ENCODE data around the gene C3orf20.

C3orf20 gene

DNA sequence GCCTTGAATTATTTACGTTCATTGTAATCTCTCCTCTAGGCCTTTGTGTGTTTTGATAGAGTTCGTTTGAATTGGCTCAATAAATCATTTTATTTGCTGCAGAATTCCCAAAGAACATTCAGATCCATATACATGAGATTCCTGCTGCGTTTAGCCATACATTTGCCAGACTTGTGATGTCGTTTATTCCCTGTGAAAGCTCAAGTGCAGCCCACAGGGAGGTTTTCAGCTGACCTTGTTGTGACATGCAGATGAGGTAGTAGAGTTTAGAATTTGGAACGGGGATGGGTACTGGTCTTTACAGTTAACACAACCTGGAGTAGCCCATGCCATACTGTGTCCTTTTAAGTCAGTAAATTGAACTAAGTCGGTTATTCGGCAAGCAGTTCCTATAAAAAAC is at the start of gene C3orf20:
Gene C3orf20 (plus strand): TSS at position 301 of the 400 bp plus-strand sequence. CDS start 7,573 bp downstream, outside the sequence.
- TF ChIP-seq POLR2A (IDR thresholded peaks at IDR 0.05; ENCODE audit: low read length) (no peak), GATA1 (IDR thresholded peaks at IDR 0.05; ENCODE audit: low read depth, low read length) (no peak)
- DNase-seq, result no peak

DNA sequence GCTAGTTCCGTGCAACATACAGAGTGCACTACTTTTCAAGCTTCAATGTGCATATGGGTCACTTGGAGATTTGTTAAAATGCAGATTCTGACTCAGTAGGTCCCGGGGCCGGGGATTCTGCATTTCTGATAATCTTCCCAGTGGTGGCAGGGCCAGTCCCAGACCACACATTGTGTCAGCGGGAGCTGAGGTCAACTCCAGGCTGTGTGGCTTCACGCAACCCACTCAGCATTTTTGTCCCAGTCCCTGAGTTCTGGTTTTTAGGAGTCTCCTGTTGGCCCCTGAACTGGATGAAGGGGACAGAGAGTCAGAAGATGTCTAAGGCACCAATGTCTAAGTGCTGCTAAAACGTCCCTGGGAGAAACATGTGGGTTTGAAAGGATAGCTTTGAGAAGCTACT is 49.5 kb upstream of the C3orf20 start:
- DNase-seq, result no peak
- no peak for TF ChIP-seq GATA1 (IDR thresholded peaks at IDR 0.05; ENCODE audit: low read depth, low read length)
- no peak for TF ChIP-seq POLR2A (IDR thresholded peaks at IDR 0.05; ENCODE audit: low read length)

GRCh38 chr3:14627815-14628214 is 47.1 kb upstream of the C3orf20 start:
- DNase-seq, result no peak
- TF ChIP-seq POLR2A (IDR thresholded peaks at IDR 0.05; ENCODE audit: low read length), result no peak
- TF ChIP-seq GATA1 (IDR thresholded peaks at IDR 0.05; ENCODE audit: low read depth, low read length), result no peak

- TF ChIP-seq POLR2A (IDR thresholded peaks at IDR 0.05; ENCODE audit: low read length), result no peak
- TF ChIP-seq GATA1 (IDR thresholded peaks at IDR 0.05; ENCODE audit: low read depth, low read length), result no peak
- DNase-seq, result no peak
Observed at GRCh38 chr3:14628406-14628805, 46.5 kb upstream of the C3orf20 start.

- TF ChIP-seq POLR2A (IDR thresholded peaks at IDR 0.05; ENCODE audit: low read length) (no peak), GATA1 (IDR thresholded peaks at IDR 0.05; ENCODE audit: low read depth, low read length) (no peak)
- DNase-seq, result no peak
Observed at GRCh38 chr3:14630404-14631100, 44.4 kb upstream of the C3orf20 start.

DNA sequence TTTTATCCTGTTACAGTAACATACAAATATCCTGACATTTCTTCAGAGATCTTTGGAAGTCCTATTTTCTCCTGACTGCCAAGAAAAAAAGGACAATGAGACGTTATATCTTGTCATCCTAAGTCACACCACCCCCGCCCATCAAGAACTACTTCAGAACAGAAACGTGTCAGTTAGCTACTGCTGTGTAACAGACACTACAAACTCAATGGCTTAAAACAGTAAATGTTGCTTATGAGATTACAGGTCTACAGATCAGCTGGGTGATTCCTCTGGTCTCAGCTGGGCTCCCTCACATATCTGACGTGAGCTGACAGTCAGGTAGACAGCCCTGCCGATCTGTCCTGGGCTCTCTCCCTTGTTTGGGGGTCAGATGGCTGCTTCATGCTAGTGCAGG is 43.8 kb upstream of the C3orf20 start:
- no peak for DNase-seq
- no peak for TF ChIP-seq GATA1 (IDR thresholded peaks at IDR 0.05; ENCODE audit: low read depth, low read length)
- no peak for TF ChIP-seq POLR2A (IDR thresholded peaks at IDR 0.05; ENCODE audit: low read length)

DNA sequence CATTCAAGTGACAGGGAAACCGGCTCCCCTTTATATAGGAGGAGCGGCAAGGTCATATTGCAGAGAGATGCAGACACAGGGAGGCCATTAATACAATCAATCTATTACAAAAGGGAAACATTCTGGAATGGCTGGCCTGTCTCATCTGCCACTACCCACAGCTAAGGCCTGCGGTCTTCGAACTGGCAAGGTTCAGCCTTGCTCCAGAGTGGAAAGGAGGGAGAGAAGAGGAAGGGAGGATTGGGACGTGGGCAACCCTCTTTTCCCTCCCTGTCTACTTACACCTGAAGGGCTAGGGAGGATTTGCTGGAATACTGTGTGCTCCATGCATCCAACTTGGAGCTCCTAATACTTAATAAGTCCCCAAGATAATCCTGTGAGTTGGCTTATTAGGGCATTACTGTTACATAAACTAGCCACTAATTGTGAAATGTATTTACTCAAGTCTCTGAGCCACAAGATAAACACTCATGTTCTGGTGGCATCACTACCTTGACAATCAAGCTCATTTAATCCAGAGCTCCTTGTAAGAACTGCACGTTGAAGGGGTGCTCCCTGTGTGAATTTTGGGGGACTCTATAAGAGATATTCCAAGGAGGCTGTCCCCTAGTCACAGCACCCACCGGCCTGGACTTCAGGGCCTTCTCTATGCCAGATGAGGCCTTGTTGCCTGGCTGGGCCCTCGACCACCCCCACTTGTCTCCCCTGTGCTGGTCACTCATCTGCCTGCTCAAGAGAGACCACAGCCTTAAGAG is 43.1 kb upstream of the C3orf20 start:
- no peak for TF ChIP-seq POLR2A (IDR thresholded peaks at IDR 0.05; ENCODE audit: low read length)
- TF ChIP-seq GATA1 (IDR thresholded peaks at IDR 0.05; ENCODE audit: low read depth, low read length), result no peak
- no peak for DNase-seq

GRCh38 chr3:14632442-14632930 is 42.5 kb upstream of the C3orf20 start:
- no peak for TF ChIP-seq GATA1 (IDR thresholded peaks at IDR 0.05; ENCODE audit: low read depth, low read length)
- TF ChIP-seq POLR2A (IDR thresholded peaks at IDR 0.05; ENCODE audit: low read length), result no peak
- no peak for DNase-seq

GRCh38 chr3:14633417-14633816 is 41.5 kb upstream of the C3orf20 start:
- TF ChIP-seq POLR2A (IDR thresholded peaks at IDR 0.05; ENCODE audit: low read length), result no peak
- no peak for TF ChIP-seq GATA1 (IDR thresholded peaks at IDR 0.05; ENCODE audit: low read depth, low read length)
- DNase-seq, result no peak

DNA sequence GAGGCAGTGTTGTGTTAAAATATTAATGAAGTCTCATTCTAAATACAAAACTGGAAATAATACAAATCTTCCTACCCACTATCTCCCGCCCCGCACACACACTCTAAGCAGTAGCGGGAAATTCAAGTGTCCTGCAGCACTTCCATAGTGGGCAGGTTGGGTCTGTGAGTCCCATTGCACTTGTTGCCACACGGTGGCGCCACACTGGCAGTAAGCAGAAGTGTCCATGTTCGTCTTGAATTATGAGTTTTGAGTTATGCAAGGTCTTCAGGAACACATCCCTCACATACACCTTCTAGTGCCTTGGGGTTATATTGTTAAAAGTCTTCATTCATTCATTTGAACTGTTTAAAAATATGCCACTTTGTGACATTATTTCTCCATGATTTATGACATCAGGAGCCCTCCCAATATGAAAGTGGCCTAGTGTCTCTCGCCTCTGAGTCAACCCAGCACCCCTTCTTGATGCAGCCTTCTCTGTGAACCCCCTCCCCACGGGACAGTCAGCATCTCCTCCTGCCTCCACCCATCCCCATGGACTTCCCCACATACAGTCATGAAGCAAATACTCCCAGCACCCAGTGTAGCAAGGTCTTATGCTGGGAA is 41.0 kb upstream of the C3orf20 start:
- DNase-seq, result peak; percentile 79 to 86
- TF ChIP-seq POLR2A (IDR thresholded peaks at IDR 0.05; ENCODE audit: low read length), result no peak
- TF ChIP-seq GATA1 (IDR thresholded peaks at IDR 0.05; ENCODE audit: low read depth, low read length), result no peak

DNA sequence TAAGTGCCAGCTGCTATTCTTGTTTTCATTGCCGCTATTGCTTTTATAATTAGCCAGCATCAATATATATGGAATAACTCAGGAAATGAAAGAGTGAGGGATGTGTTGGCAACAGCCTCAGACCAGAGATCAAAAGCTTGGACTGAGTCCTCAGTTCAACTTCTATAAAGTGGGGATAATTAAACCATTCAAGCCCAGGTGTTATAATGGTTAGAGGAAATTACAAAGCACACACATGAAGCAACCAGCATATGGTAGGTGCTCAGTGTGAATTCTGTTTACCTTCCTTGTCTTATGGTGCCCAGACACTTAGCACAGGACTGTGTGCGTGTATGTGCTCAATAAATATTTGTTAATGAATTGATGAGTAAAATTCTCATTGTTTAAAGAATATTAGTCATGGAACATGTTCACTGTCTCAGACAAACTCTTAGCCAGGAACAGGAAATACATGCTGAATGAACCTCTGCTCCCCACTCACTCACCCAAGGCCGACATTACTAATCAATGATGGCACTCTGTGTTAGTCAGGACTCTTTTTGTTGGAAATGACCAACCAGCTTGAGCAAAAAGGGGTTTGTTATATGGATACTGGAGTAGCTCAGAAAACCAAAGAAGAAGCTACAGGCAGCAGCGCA is 40.1 kb upstream of the C3orf20 start:
- TF ChIP-seq GATA1 (IDR thresholded peaks at IDR 0.05; ENCODE audit: low read depth, low read length) (no peak), POLR2A (IDR thresholded peaks at IDR 0.05; ENCODE audit: low read length) (no peak)
- no peak for DNase-seq

DNA sequence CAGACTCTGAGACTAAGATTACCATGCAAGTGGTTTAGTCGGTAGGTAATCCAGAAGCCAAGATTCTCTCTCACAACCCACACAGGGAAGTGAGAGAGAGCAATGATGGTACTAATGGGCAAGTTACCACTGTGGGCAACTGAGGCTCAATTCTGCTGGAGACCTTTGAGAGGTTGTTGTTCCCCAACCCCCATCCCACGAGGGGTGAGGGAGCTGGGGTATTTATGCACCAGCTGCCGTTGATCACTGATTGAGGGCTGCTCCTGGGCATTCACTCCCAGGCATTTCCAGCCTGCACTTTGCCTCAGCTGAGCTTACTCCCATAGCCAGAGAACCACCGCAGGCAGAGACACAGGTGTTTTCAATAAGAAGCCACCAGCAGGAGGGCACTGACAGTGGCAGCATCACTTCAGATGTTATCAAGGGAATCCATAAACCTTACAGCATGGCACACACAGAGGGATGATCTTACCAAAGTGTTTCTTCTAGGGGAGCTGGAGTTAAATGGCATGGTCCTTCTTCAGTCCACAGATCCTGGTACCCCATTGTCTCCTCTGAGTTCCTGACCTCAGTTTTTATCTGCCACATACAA is 38.3 kb upstream of the C3orf20 start:
- TF ChIP-seq POLR2A (IDR thresholded peaks at IDR 0.05; ENCODE audit: low read length) (no peak), GATA1 (IDR thresholded peaks at IDR 0.05; ENCODE audit: low read depth, low read length) (no peak)

GRCh38 chr3:14640157-14640562 is 34.8 kb upstream of the C3orf20 start:
- no peak for DNase-seq

More for the DNA sequence above, 38.3 kb upstream of the C3orf20 start:
- no peak for DNase-seq

More at GRCh38 chr3:14640157-14640562, 34.8 kb upstream of the C3orf20 start:
- TF ChIP-seq GATA1 (IDR thresholded peaks at IDR 0.05; ENCODE audit: low read depth, low read length) (no peak), POLR2A (IDR thresholded peaks at IDR 0.05; ENCODE audit: low read length) (no peak)

Measured in erythroblast (primary cell).